Transverse colon (tissue), 3 donors: ENCODE results near the gene AKAP13.

ENCODE experiments used
- CTCF ChIP-seq, 5 experiments: fragments of 200-600 bp in 3 of 5; fragments of 450-650 bp in 2 of 5; sonication (generic) in 3 of 5; IDR thresholded peaks; 1 replicate in 2 of 5; 2 replicates in 3 of 5; pipeline ENCODE4 v1.5.1; 2016 to 2017; ENCODE audit warnings: antibody characterized with exemption in 5 of 5, inconsistent platforms in 3 of 5, mild to moderate bottlenecking in 2 of 5, moderate library complexity in 1 of 5
- EP300 ChIP-seq: sonication (generic); formaldehyde crosslinking; IDR thresholded peaks from one replicate; pipeline ENCODE4 v1.6.1; 2017; ENCODE audit warnings: antibody characterized with exemption, low read depth

GRCh38 chr15:85778107-85778776 is 397.8 kb downstream of the AKAP13 start:
- TF ChIP-seq CTCF (IDR thresholded peaks at IDR 0.05) (no peak), EP300 (no peak)
